ENCODE results near the gene TMEM236. TPM values are rescaled to one million over a fixed set of nuclear protein-coding genes. Genes with fewer than 3 reads are reported as not detected.

Gene TMEM236
- polyA plus RNA-seq, 1 of the 3 experiments (the other 2 are of a cell fraction): 0.02 TPM

DNA sequence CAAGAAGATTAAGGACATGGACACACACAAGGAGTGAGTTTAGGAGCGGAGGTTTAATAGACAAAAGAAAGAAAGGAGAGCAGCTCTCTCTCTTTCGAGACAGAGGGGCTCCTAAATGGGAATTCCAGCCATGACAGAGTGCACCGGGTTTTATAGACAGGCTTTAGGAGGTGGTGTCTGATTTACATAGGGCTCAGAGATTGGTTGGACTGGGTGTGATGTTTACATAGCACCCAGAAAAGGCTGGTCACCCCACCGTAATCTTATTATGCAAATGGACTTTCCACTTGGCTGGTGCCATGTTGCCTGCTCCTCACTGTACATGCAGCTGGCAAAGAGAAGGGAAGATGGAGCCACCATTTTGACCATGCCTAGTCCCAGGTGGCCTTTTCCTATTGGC, 28.7 kb downstream of the TMEM236 start:
- POLR2A ChIA-PET: no interaction called here
- DNase-seq: no peak
- Histone ChIP-seq H3K36me3 (replicated peaks in 1 of 2; ENCODE audit: control insufficient read depth in 1 of 2, insufficient read depth in 2 of 2, low read length in 1 of 2) (no peaks in the 10 kb centered on the region), H3K27me3 (ENCODE audit: insufficient read depth) (no peaks in the 10 kb centered on the region), H4K20me1 (ENCODE audit: insufficient read depth) (no peaks in the 10 kb centered on the region), H3K4me1 (ENCODE audit: control insufficient read depth in 1 of 2, insufficient read depth in 2 of 2, low read depth in 1 of 2, low read length in 1 of 2) (peaks cover 16 to 30% of the 10 kb centered on the region in 2 experiments; a peak in 3 of 4 replicates), H3K9ac (no peak overlapping the region), H2AFZ (ENCODE audit: low read depth) (no peak overlapping the region), H3K9me3 (no peaks in the 10 kb centered on the region), H3K4me3 (ENCODE audit: low read depth in 2 of 2, low read length in 1 of 2) (no peak overlapping the region), H3F3A (replicated peaks; ENCODE audit: insufficient read depth) (peaks cover 23% of the 10 kb centered on the region), H3K27ac (ENCODE audit: low read depth in 2 of 2, low read length in 1 of 2) (no peak overlapping the region), H3K79me2 (ENCODE audit: insufficient read depth) (no peaks in the 10 kb centered on the region), H3K9me2 (no peaks in the 10 kb centered on the region), H3K4me2 (no peak overlapping the region)
- CTCF ChIA-PET: interaction anchor here (0.6 to 1.6 kb wide), 2 partner anchors 38 to 176 kb away, joined by 5 to 6 read pairs; no protein-coding TSS in a partner anchor
- 98% methylated on average over 4 of the region's 4 CpGs for WGBS (ENCODE audit: low lambda C conversion rate)
- TF ChIP-seq RFX5 (IDR thresholded peaks at IDR 0.05; ENCODE audit: low read length) (no peak), FOSL2 (IDR thresholded peaks at IDR 0.05; ENCODE audit: borderline replicate concordance, low read depth) (no peak), RAD21 (IDR thresholded peaks at IDR 0.05; ENCODE audit: low read length) (no peak), GATA2 (CRISPR knock-in tag; IDR thresholded peaks at IDR 0.05) (no peak), YY1 (IDR thresholded peaks at IDR 0.05; ENCODE audit: low read depth) (no peak), RXRA (IDR thresholded peaks at IDR 0.05; ENCODE audit: borderline replicate concordance, low read depth) (no peak), EP300 (IDR thresholded peaks at IDR 0.05; ENCODE audit: borderline replicate concordance in 1 of 2, low read depth in 1 of 2, low read length in 1 of 2) (no peak), TCF12 (IDR thresholded peaks at IDR 0.05) (no peak), TEAD4 (IDR thresholded peaks at IDR 0.05; ENCODE audit: borderline replicate concordance, insufficient read depth) (no peak), JUND (IDR thresholded peaks at IDR 0.05) (no peak), MEF2A (IDR thresholded peaks at IDR 0.05; ENCODE audit: borderline replicate concordance, low read depth) (no peak), FOXM1 (IDR thresholded peaks at IDR 0.05; ENCODE audit: low read depth) (no peak), SMC3 (IDR thresholded peaks at IDR 0.05; ENCODE audit: low read depth, low read length) (no peak), FOXJ3 (CRISPR knock-in tag; IDR thresholded peaks at IDR 0.05) (no peak)
- TF ChIP-seq, protein P1, sequence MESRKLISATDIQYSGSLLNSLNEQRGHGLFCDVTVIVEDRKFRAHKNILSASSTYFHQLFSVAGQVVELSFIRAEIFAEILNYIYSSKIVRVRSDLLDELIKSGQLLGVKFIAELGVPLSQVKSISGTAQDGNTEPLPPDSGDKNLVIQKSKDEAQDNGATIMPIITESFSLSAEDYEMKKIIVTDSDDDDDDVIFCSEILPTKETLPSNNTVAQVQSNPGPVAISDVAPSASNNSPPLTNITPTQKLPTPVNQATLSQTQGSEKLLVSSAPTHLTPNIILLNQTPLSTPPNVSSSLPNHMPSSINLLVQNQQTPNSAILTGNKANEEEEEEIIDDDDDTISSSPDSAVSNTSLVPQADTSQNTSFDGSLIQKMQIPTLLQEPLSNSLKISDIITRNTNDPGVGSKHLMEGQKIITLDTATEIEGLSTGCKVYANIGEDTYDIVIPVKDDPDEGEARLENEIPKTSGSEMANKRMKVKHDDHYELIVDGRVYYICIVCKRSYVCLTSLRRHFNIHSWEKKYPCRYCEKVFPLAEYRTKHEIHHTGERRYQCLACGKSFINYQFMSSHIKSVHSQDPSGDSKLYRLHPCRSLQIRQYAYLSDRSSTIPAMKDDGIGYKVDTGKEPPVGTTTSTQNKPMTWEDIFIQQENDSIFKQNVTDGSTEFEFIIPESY (IDR thresholded peaks at IDR 0.05; ENCODE audit: borderline replicate concordance, low read depth): no peak
- TF ChIP-seq, protein P2, sequence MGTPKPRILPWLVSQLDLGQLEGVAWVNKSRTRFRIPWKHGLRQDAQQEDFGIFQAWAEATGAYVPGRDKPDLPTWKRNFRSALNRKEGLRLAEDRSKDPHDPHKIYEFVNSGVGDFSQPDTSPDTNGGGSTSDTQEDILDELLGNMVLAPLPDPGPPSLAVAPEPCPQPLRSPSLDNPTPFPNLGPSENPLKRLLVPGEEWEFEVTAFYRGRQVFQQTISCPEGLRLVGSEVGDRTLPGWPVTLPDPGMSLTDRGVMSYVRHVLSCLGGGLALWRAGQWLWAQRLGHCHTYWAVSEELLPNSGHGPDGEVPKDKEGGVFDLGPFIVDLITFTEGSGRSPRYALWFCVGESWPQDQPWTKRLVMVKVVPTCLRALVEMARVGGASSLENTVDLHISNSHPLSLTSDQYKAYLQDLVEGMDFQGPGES (IDR thresholded peaks at IDR 0.05; ENCODE audit: low read depth, low read length): no peak
- TF ChIP-seq, protein P3, sequence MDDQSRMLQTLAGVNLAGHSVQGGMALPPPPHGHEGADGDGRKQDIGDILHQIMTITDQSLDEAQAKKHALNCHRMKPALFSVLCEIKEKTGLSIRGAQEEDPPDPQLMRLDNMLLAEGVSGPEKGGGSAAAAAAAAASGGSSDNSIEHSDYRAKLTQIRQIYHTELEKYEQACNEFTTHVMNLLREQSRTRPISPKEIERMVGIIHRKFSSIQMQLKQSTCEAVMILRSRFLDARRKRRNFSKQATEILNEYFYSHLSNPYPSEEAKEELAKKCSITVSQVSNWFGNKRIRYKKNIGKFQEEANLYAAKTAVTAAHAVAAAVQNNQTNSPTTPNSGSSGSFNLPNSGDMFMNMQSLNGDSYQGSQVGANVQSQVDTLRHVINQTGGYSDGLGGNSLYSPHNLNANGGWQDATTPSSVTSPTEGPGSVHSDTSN (IDR thresholded peaks at IDR 0.05): no peak

All from SK-N-SH (cell line).